Transverse colon (tissue), 4 donors: ENCODE results near the gene HMG20A.

Experiments
- CTCF ChIP-seq, 5 experiments: fragments of 200-600 bp in 3 of 5; fragments of 450-650 bp in 2 of 5; sonication (generic) in 3 of 5; IDR thresholded peaks; 1 replicate in 2 of 5; 2 replicates in 3 of 5; pipeline ENCODE4 v1.5.1; 2016 to 2017; ENCODE audit warnings: antibody characterized with exemption in 5 of 5, inconsistent platforms in 3 of 5, mild to moderate bottlenecking in 2 of 5, moderate library complexity in 1 of 5
- EP300 ChIP-seq: sonication (generic); formaldehyde crosslinking; IDR thresholded peaks from one replicate; pipeline ENCODE4 v1.6.1; 2017; ENCODE audit warnings: antibody characterized with exemption, low read depth
- POLR2AphosphoS5 ChIP-seq, 3 donors: sonication (generic); formaldehyde crosslinking; IDR thresholded peaks; one replicate each; pipeline ENCODE4 v1.6.1; 2016; ENCODE audit warnings: antibody characterized with exemption in 3 of 3

- no peak for TF ChIP-seq EP300
- TF ChIP-seq CTCF (IDR thresholded peaks at IDR 0.05) = no peak
- TF ChIP-seq POLR2AphosphoS5 (IDR thresholded peaks at IDR 0.05) = no peak
These were observed 111.5 kb downstream of the HMG20A start for GRCh38 chr15:77532067-77532710.
